ENCODE data around the gene C16orf74. TPM values are rescaled to one million over a fixed set of nuclear protein-coding genes. Genes with fewer than 3 reads are reported as not detected.

C16orf74 gene
- total and polyA plus RNA-seq, 9 donors = 0.38 to 1.5 (median 0.63) TPM; not detected in 2

- Histone ChIP-seq H3K4me3 (no peak overlapping the region), H3K36me3 (no peaks in the 10 kb centered on the region), H3K4me1 (ENCODE audit: insufficient read depth) (no peaks in the 10 kb centered on the region), H3K9me3 (no peaks in the 10 kb centered on the region), H3K27me3 (no peaks in the 10 kb centered on the region), H3K27ac (no peak overlapping the region)
- TF ChIP-seq CTCF (IDR thresholded peaks at IDR 0.05) (no peak), EP300 (IDR thresholded peaks at IDR 0.05) (no peak), POLR2A (IDR thresholded peaks at IDR 0.05) (no peak)
- no peak for DNase-seq
- 68 to 83% (median 69%) methylated on average over 6 of the region's 6 CpGs for WGBS, 3 donors
- intact Hi-C loops (cut with DNase I) = no loop called here
Measured at GRCh38 chr16:85735946-85736345, 14.9 kb downstream of the C16orf74 start.

- H3K27ac ChIP-seq = no peak overlapping the region
- TF ChIP-seq POLR2A (IDR thresholded peaks at IDR 0.05) (no peak), EP300 (IDR thresholded peaks at IDR 0.05) (no peak), CTCF (IDR thresholded peaks at IDR 0.05) (no peak)
- no peaks in the 10 kb centered on the region for H3K36me3 ChIP-seq
- intact Hi-C loops (cut with DNase I) = no loop called here
- H3K4me1 ChIP-seq (ENCODE audit: insufficient read depth) = no peaks in the 10 kb centered on the region
- 83 to 89% (median 86%) methylated on average over 14 of the region's 14 CpGs for WGBS, 3 donors
- H3K9me3 ChIP-seq = no peaks in the 10 kb centered on the region
- no peak overlapping the region for H3K4me3 ChIP-seq
- no peak for DNase-seq
- H3K27me3 ChIP-seq = no peaks in the 10 kb centered on the region
Measured at GRCh38 chr16:85735225-85735635, 15.7 kb downstream of the C16orf74 start.

GRCh38 chr16:85734311-85735017 lies 16.4 kb downstream of the C16orf74 start:
- no peak for DNase-seq
- no peaks in the 10 kb centered on the region for H3K36me3 ChIP-seq
- no peaks in the 10 kb centered on the region for H3K4me1 ChIP-seq (ENCODE audit: insufficient read depth)
- no peaks in the 10 kb centered on the region for H3K27me3 ChIP-seq
- no peak overlapping the region for H3K4me3 ChIP-seq
- no peak for TF ChIP-seq CTCF (IDR thresholded peaks at IDR 0.05)
- TF ChIP-seq POLR2A (IDR thresholded peaks at IDR 0.05) = no peak
- no peak for TF ChIP-seq EP300 (IDR thresholded peaks at IDR 0.05)
- no peaks in the 10 kb centered on the region for H3K9me3 ChIP-seq
- H3K27ac ChIP-seq = no peak overlapping the region
- intact Hi-C loops (cut with DNase I) = no loop called here
- 63 to 70% (median 67%) methylated on average over 10 of the region's 10 CpGs for WGBS, 3 donors

GRCh38 chr16:85733839-85734170 lies 17.1 kb downstream of the C16orf74 start:
- H3K36me3 ChIP-seq = no peaks in the 10 kb centered on the region

More at GRCh38 chr16:85733839-85734170, 17.1 kb downstream of the C16orf74 start:
- H3K27ac ChIP-seq = no peak overlapping the region
- intact Hi-C loops (cut with DNase I) = no loop called here
- H3K27me3 ChIP-seq = no peaks in the 10 kb centered on the region
- no peaks in the 10 kb centered on the region for H3K4me1 ChIP-seq (ENCODE audit: insufficient read depth)
- 71 to 80% (median 71%) methylated on average over 11 of the region's 11 CpGs for WGBS, 3 donors
- H3K9me3 ChIP-seq = no peaks in the 10 kb centered on the region
- no peak for DNase-seq
- no peak for TF ChIP-seq CTCF (IDR thresholded peaks at IDR 0.05)
- no peak for TF ChIP-seq POLR2A (IDR thresholded peaks at IDR 0.05)
- no peak for TF ChIP-seq EP300 (IDR thresholded peaks at IDR 0.05)
- H3K4me3 ChIP-seq = no peak overlapping the region

Measured in ovary (tissue), 9 donors.